Body of pancreas (tissue), 4 donors: ENCODE results near the gene C8A. TPM values are rescaled to one million over a fixed set of nuclear protein-coding genes. Genes with fewer than 3 reads are reported as not detected.

ENCODE experiments used
- ATAC-seq: fragments of 150-250 bp; one replicate; pipeline ENCODE4 v1.9.1; 2016
- DNase-seq, 4 donors: peaks; one replicate each; pipeline ENCODE4 v3.0.0-alpha.2; 2019
- H3K27ac ChIP-seq, 4 donors: fragments of 200-600 bp; sonication (generic); 1 replicate in 3 of 4; 2 replicates in 1 of 4; pipeline versions ENCODE4 v1.5.1 to v1.6.1; 2016 to 2019; ENCODE audit warnings: mild to moderate bottlenecking in 1 of 4, mixed read lengths in 1 of 4, moderate library complexity in 1 of 4
- H3K27me3 ChIP-seq, 2 donors: fragments of 200-600 bp; sonication (generic); one replicate each; pipeline ENCODE4 v1.6.0; 2016; ENCODE audit warnings: mild to moderate bottlenecking in 1 of 2
- H3K36me3 ChIP-seq, 2 donors: fragments of 200-600 bp; sonication (generic); replicated peaks in 1 of 2; 2 replicates each; pipeline ENCODE4 v1.5.1; 2016; ENCODE audit warnings: low read depth in 2 of 2; ENCODE audit not compliant: insufficient read depth in 1 of 2
- H3K4me1 ChIP-seq: fragments of 200-600 bp; sonication (generic); one replicate; pipeline ENCODE4 v1.6.0; 2016
- H3K4me3 ChIP-seq, 2 donors: fragments of 200-600 bp; sonication (generic); 1 replicate in 1 of 2; 2 replicates in 1 of 2; pipeline ENCODE4 v1.5.1; 2016 to 2019
- H3K9me3 ChIP-seq, 3 donors: fragments of 200-600 bp; sonication (generic); 1 replicate in 2 of 3; 2 replicates in 1 of 3; pipeline ENCODE4 v1.5.1; 2016
- CTCF ChIP-seq, 7 experiments: fragments of 450-650 bp in 4 of 7; fragments of 200-600 bp in 3 of 7; sonication (generic) in 3 of 7; IDR thresholded peaks; one replicate each; pipeline ENCODE4 v1.5.1; 2016 to 2019; ENCODE audit warnings: antibody characterized with exemption in 7 of 7
- POLR2A ChIP-seq, 3 donors: fragments of 450-650 bp; IDR thresholded peaks; one replicate each; pipeline ENCODE4 v1.6.1; 2016; ENCODE audit warnings: antibody characterized with exemption in 3 of 3, mild to moderate bottlenecking in 2 of 3
- WGBS, 2 donors: methylation state at CpG; one replicate each; pipeline ENCODE4 v1.1.5; 2017; 5-methylcytosine and 5-hydroxymethylcytosine counted together
- intact Hi-C: fragments of 100-400 bp; cut with DNase I; formaldehyde crosslinking; loops from one replicate; pipeline ENCODE4 v1.15.1; 2023
- total RNA-seq, 2 donors: library from RNA; depleted of rRNA; stranded (reverse); fragments of >200 nt; gene quantifications; one replicate each; pipeline ENCODE4 v1.1.0, GENCODE V29; 2016

The C8A gene
- total RNA-seq, 2 donors from 2014 or later: not detected

GRCh38 chr1:56924116-56924515 lies 69.5 kb downstream of the C8A start:
- Histone ChIP-seq H3K4me3 (no peak overlapping the region), H3K27me3 (no peaks in the 10 kb centered on the region), H3K27ac (no peak overlapping the region), H3K9me3 (no peaks in the 10 kb centered on the region), H3K4me1 (peaks cover 14% of the 10 kb centered on the region), H3K36me3 (no peaks in the 10 kb centered on the region)
- no peak for TF ChIP-seq POLR2A (IDR thresholded peaks at IDR 0.05)
- 87 to 90% methylated on average over 5 of the region's 5 CpGs for WGBS, 2 donors
- ATAC-seq (no peak), DNase-seq (no peak)
- intact Hi-C loops: no loop called here

DNA sequence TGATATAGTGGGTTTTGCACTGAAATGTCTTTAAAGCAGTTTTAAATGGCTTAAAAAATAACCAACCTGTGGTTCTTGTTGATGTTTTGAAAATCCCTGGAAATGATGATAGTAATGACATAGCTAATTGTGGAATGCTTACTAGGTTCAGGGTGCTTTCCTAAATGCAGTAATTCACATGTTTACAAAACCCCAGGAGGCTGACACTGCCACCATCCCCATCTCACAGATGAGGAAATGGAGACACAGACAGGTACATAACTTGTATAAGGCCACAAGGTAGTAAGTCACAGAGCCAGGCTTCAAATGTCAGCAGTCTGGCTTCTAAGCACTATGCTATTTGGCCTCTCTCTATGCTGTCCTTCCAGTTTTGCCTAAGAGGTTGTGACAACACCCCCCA lies 70.6 kb downstream of the C8A start:
- no peaks in the 10 kb centered on the region for H3K27me3 ChIP-seq
- no peak overlapping the region for H3K4me3 ChIP-seq
- no peaks in the 10 kb centered on the region for H3K9me3 ChIP-seq
- peak; percentile 47 for ATAC-seq
- TF ChIP-seq CTCF (IDR thresholded peaks at IDR 0.05) (no peak), POLR2A (IDR thresholded peaks at IDR 0.05) (no peak)
- DNase-seq: no peak
- intact Hi-C loops: no loop called here
- no peak overlapping the region for H3K27ac ChIP-seq
- H3K4me1 ChIP-seq: peaks cover 4% of the 10 kb centered on the region
- H3K36me3 ChIP-seq: no peaks in the 10 kb centered on the region

DNA sequence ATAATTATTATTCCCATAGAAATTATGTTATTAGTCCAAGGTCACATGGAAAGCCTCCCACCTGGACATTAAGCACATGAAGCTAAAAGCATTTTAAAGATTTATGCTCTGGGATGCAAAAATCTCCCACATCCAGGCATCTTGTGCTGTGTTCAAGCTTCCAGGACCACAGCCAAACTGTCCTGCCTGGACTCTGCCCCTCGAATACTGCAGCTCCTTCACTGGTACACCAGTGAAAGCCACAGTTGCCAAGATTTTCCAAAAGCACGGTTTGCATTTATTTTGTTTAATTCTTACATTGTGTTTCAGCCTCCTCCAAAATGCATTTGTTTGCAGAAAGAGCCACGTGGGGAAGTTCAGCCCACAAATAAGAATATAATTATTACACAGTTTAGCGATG lies 72.6 kb downstream of the C8A start:
- intact Hi-C loops: no loop called here
- no peaks in the 10 kb centered on the region for H3K27me3 ChIP-seq
- ATAC-seq: no peak

DNA sequence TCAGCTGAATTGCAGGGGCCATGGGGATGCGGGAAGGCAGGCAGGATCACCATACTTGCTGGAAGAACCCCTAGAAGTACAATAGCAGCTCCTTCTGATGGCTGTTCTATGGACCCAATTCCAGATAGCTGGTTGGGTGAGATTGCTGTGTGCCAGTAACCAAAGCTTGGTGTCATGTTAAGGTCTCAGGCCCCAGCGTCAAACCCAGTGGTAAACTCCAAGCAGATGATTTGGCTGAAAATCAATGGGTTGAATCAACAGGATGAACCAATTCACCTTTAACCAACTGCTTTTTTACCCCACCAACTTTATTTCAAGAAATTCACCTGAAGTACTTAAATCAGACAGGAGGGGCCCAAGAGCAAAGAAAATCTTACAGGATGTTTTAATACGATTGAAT lies 73.4 kb downstream of the C8A start:
- Histone ChIP-seq H3K27ac (no peak overlapping the region), H3K36me3 (no peaks in the 10 kb centered on the region), H3K27me3 (no peaks in the 10 kb centered on the region), H3K4me1 (no peaks in the 10 kb centered on the region), H3K9me3 (no peaks in the 10 kb centered on the region), H3K4me3 (no peak overlapping the region)
- ATAC-seq: no peak
- TF ChIP-seq CTCF (IDR thresholded peaks at IDR 0.05): no peak
- 87 to 99% methylated on average over 3 of the region's 3 CpGs for WGBS, 2 donors
- intact Hi-C loops: no loop called here
- no peak for DNase-seq

More for the DNA sequence above, 72.6 kb downstream of the C8A start:
- DNase-seq: no peak
- 70 to 72% methylated on average over 4 of the region's 4 CpGs for WGBS, 2 donors
- H3K27ac ChIP-seq: no peak overlapping the region
- no peaks in the 10 kb centered on the region for H3K4me1 ChIP-seq
- H3K9me3 ChIP-seq: no peaks in the 10 kb centered on the region
- no peak for TF ChIP-seq POLR2A (IDR thresholded peaks at IDR 0.05)
- no peak for TF ChIP-seq CTCF (IDR thresholded peaks at IDR 0.05)
- no peak overlapping the region for H3K4me3 ChIP-seq
- H3K36me3 ChIP-seq: no peaks in the 10 kb centered on the region

DNA sequence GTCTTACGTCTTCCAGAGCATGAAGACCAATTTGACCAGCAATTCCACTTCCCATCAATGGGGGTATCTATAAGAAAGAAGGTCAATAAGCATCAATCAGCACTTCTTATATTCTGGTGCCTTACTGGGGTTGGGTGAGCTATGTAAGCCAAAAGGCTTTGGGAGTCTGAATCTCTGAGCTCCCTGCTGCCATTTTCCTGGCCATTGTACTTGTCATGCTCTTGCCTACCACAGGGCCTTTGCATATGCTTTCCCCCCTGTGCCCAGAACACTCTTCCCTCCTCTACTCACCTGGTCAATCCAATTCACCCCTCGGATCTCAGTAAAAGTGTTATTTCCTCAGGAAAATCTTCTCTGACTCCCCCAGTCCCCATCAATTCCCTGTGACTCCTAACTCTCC lies 74.9 kb downstream of the C8A start:
- no peaks in the 10 kb centered on the region for H3K27me3 ChIP-seq
- no peak for ATAC-seq
- DNase-seq: no peak
- no peak overlapping the region for H3K27ac ChIP-seq
- 52 to 75% methylated on average over 2 of the region's 2 CpGs for WGBS, 2 donors
- no peaks in the 10 kb centered on the region for H3K9me3 ChIP-seq
- no peak for TF ChIP-seq POLR2A (IDR thresholded peaks at IDR 0.05)
- no peak for TF ChIP-seq CTCF (IDR thresholded peaks at IDR 0.05)
- no peak overlapping the region for H3K4me3 ChIP-seq
- intact Hi-C loops: no loop called here
- H3K36me3 ChIP-seq: no peaks in the 10 kb centered on the region
- no peaks in the 10 kb centered on the region for H3K4me1 ChIP-seq
